Liver (tissue), 9 donors: ENCODE data around the gene CD200R1L. TPM values are rescaled to one million over a fixed set of nuclear protein-coding genes. Genes with fewer than 3 reads are reported as not detected.

Source experiments
- DNase-seq: peaks from one replicate; pipeline ENCODE4 v3.0.0-alpha.2; 2017; ENCODE audit warnings: low spot score
- H3K27ac ChIP-seq, 2 donors: one replicate each; pipeline ENCODE4 v1.7.0; 2013; ENCODE audit warnings: inconsistent platforms in 2 of 2, low read length in 2 of 2, control low read depth in 1 of 2, low read depth in 1 of 2, mild to moderate bottlenecking in 1 of 2
- H3K27me3 ChIP-seq, 4 donors: one replicate each; pipeline versions ENCODE4 v1.6.1 to v1.7.0; 2013; ENCODE audit warnings: low read length in 3 of 4, inconsistent platforms in 1 of 4, mild to moderate bottlenecking in 1 of 4, moderate library complexity in 1 of 4; ENCODE audit not compliant: control insufficient read depth in 4 of 4, insufficient read depth in 4 of 4
- H3K36me3 ChIP-seq, 4 donors: one replicate each; pipeline versions ENCODE4 v1.6.1 to v1.7.0; 2013; ENCODE audit warnings: low read length in 3 of 4, mild to moderate bottlenecking in 3 of 4, low read depth in 1 of 4, moderate library complexity in 1 of 4; ENCODE audit not compliant: control insufficient read depth in 4 of 4, insufficient read depth in 3 of 4
- H3K4me1 ChIP-seq, 4 donors: one replicate each; pipeline versions ENCODE4 v1.6.1 to v1.7.0; 2013; ENCODE audit warnings: low read length in 3 of 4, mild to moderate bottlenecking in 3 of 4, moderate library complexity in 1 of 4; ENCODE audit not compliant: control insufficient read depth in 4 of 4, insufficient read depth in 4 of 4
- H3K4me3 ChIP-seq, 3 donors: one replicate each; pipeline versions ENCODE4 v1.6.1 to v1.7.0; 2013; ENCODE audit warnings: low read length in 3 of 3, control low read depth in 1 of 3, low read depth in 1 of 3, mild to moderate bottlenecking in 1 of 3
- H3K9ac ChIP-seq, 2 donors: one replicate each; pipeline ENCODE4 v1.7.0; 2013; ENCODE audit warnings: low read length in 2 of 2, mild to moderate bottlenecking in 2 of 2, moderate library complexity in 2 of 2, control low read depth in 1 of 2, low read depth in 1 of 2
- H3K9me3 ChIP-seq, 4 donors: one replicate each; pipeline versions ENCODE4 v1.6.1 to v1.7.0; 2013; ENCODE audit warnings: low read length in 3 of 4; ENCODE audit not compliant: control insufficient read depth in 4 of 4
- CTCF ChIP-seq: fragments of 150-350 bp; IDR thresholded peaks from 2 replicates; pipeline ENCODE4 v1.5.1; 2017; ENCODE audit warnings: improper control_type of control experiment, low read depth, low read length; ENCODE audit not compliant: missing input control
- EGR1 ChIP-seq, 2 donors: IDR thresholded peaks; 2 replicates each; pipeline ENCODE4 v1.6.1; 2016 to 2018; ENCODE audit warnings: antibody characterized with exemption in 2 of 2, low read depth in 2 of 2
- HNF4G ChIP-seq: IDR thresholded peaks from 2 replicates; pipeline ENCODE4 v1.6.1; 2016; ENCODE audit warnings: antibody characterized with exemption
- JUND ChIP-seq, 2 donors: IDR thresholded peaks; 2 replicates each; pipeline ENCODE4 v1.6.1; 2016; ENCODE audit warnings: antibody characterized with exemption in 2 of 2
- MAX ChIP-seq: IDR thresholded peaks from 2 replicates; pipeline ENCODE4 v1.6.1; 2016; ENCODE audit warnings: antibody characterized with exemption
- NR2F2 ChIP-seq: IDR thresholded peaks from 2 replicates; pipeline ENCODE4 v1.6.1; 2016; ENCODE audit warnings: antibody characterized with exemption
- RAD21 ChIP-seq, 2 donors: IDR thresholded peaks; 2 replicates each; pipeline ENCODE4 v1.6.1; 2016; ENCODE audit warnings: antibody characterized with exemption in 2 of 2, mild to moderate bottlenecking in 2 of 2
- RXRA ChIP-seq, 2 donors: IDR thresholded peaks; 2 replicates each; pipeline ENCODE4 v1.6.1; 2017 to 2018; ENCODE audit warnings: antibody characterized with exemption in 2 of 2, mild to moderate bottlenecking in 1 of 2
- SP1 ChIP-seq: IDR thresholded peaks from 2 replicates; pipeline ENCODE4 v1.6.1; 2018; ENCODE audit warnings: antibody characterized with exemption, mild to moderate bottlenecking
- YY1 ChIP-seq: IDR thresholded peaks from 2 replicates; pipeline ENCODE4 v1.6.1; 2016; ENCODE audit warnings: antibody characterized with exemption, mild to moderate bottlenecking
- WGBS: extraction: QIAGEN DNeasy Blood & Tissue Kit; methylation state at CpG from one replicate; pipeline ENCODE4 v1.1.7; 2013; 5-methylcytosine and 5-hydroxymethylcytosine counted together
- polyA plus RNA-seq, 2 donors: library from polyadenylated mRNA; stranded (reverse) in 1 of 2; unstranded in 1 of 2; fragments of 200-250 nt in 1 of 2; fragments of >200 nt in 1 of 2; fragmentation: Nextera tagmentation in 1 of 2; extraction: Ambion mirVana in 1 of 2; gene quantifications; one replicate each; pipeline versions ENCODE4 v1.2.1 to v1.2.3, GENCODE V29; 2013 to 2015
- total RNA-seq, 2 donors: library from RNA; depleted of rRNA; stranded (reverse); fragments of >200 nt; gene quantifications; one replicate each; pipeline ENCODE4 v1.2.3, GENCODE V29; 2014
- TF ChIP-seq, protein P1 (sequence below): IDR thresholded peaks from 2 replicates; pipeline ENCODE4 v1.6.1; 2016; ENCODE audit warnings: antibody characterized with exemption
- TF ChIP-seq, protein P2 (sequence below): IDR thresholded peaks from 2 replicates; pipeline ENCODE4 v1.6.1; 2016; ENCODE audit warnings: antibody characterized with exemption, mild to moderate bottlenecking
- donor health status: healthy.
- donor health status: healthy.
- donor health status: healthy.
- donor health status: healthy.
- donor health status: healthy.

Gene CD200R1L
- total and polyA plus RNA-seq, 4 donors = not detected

DNA sequence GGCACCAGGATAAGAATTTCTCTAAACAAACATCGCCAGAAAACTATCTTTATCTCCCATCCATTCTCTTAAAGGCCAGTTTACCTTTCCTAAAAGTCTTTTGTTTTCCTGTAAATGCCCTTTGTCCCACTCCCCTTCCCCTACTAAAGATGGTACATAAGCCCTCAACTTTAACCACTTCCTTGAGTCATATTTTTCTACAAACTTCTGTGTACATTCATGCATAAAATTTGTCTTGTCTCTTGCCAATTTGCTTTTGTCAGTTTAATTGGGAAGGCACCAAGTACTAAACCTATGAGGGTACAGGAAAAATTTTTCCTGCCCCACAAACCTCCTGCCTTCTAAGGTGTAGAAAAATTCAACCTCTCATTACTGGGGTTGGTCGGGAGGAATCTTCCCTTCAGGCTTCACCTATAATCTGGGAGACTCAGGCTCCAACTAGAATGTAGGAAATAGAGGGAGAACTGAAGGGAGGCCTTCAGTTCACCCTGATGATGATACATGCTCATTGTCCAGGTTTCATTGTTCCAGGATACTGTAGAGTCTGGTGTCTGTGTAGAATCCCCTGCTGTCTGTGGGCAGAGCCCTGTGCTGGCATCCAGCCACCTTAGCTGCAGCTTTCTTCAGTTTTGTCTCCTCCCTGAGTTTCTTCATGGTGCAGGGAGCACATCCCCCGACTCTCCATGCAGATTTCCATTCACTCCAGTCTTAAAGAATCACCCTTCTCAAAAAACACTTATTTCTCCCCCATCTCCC lies 53.2 kb downstream of the CD200R1L start:
- no peak overlapping the region for H3K9ac ChIP-seq
- H3K27me3 ChIP-seq = no peaks in the 10 kb centered on the region
- H3K36me3 ChIP-seq = no peaks in the 10 kb centered on the region
- DNase-seq = no peak
- H3K4me3 ChIP-seq = no peak overlapping the region
- no peak overlapping the region for H3K27ac ChIP-seq
- 49% methylated on average over 3 of the region's 3 CpGs for WGBS
- TF ChIP-seq, protein P1, sequence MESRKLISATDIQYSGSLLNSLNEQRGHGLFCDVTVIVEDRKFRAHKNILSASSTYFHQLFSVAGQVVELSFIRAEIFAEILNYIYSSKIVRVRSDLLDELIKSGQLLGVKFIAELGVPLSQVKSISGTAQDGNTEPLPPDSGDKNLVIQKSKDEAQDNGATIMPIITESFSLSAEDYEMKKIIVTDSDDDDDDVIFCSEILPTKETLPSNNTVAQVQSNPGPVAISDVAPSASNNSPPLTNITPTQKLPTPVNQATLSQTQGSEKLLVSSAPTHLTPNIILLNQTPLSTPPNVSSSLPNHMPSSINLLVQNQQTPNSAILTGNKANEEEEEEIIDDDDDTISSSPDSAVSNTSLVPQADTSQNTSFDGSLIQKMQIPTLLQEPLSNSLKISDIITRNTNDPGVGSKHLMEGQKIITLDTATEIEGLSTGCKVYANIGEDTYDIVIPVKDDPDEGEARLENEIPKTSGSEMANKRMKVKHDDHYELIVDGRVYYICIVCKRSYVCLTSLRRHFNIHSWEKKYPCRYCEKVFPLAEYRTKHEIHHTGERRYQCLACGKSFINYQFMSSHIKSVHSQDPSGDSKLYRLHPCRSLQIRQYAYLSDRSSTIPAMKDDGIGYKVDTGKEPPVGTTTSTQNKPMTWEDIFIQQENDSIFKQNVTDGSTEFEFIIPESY = no peak
- no peak for TF ChIP-seq JUND (IDR thresholded peaks at IDR 0.05)
- no peak for TF ChIP-seq CTCF
- no peak for TF ChIP-seq MAX
- TF ChIP-seq HNF4G = no peak
- no peak for TF ChIP-seq NR2F2
- no peak for TF ChIP-seq RXRA (IDR thresholded peaks at IDR 0.05)
- TF ChIP-seq EGR1 (IDR thresholded peaks at IDR 0.05; ENCODE audit: low read depth in 2 of 2) = no peak
- peaks cover 0 to 3% (median 0%) of the 10 kb centered on the region in 4 donors for H3K4me1 ChIP-seq
- H3K9me3 ChIP-seq = no peaks in the 10 kb centered on the region

- WGBS = 80% methylated on average over 2 of the region's 2 CpGs
- Histone ChIP-seq H3K4me3 (no peak overlapping the region), H3K27me3 (no peaks in the 10 kb centered on the region), H3K9me3 (peaks cover 0 to 6% (median 1%) of the 10 kb centered on the region in 4 donors), H3K4me1 (peaks cover 0 to 3% (median 0%) of the 10 kb centered on the region in 4 donors), H3K36me3 (no peaks in the 10 kb centered on the region), H3K27ac (no peak overlapping the region), H3K9ac (no peak overlapping the region)
- no peak for DNase-seq
- TF ChIP-seq MAX (no peak), SP1 (no peak), RAD21 (IDR thresholded peaks at IDR 0.05) (no peak), JUND (IDR thresholded peaks at IDR 0.05) (no peak)
Observed at GRCh38 chr3:112791736-112792135, 54.9 kb downstream of the CD200R1L start.

DNA sequence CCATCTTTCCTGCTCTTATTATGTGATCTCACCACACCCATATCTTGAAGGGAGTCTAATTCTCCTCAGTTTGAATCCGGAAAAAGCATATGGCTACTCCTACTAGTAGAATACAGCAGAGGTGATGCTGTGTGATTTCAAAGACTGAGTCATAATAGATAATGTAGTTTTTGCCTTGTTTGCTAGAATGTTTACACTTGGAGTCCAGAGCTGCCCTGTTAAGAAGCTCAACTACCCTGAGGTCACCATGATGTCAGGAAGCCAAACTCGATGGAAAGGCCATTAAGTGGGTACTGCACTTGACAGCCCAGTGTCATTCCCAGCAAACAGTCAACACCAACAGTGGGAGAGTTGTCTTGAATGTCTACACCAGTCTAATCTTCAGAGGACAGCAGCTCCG lies 56.9 kb downstream of the CD200R1L start:
- H3K4me1 ChIP-seq = peaks cover 0 to 3% (median 0%) of the 10 kb centered on the region in 4 donors
- no peak overlapping the region for H3K4me3 ChIP-seq
- WGBS = 56% methylated on average over 3 of the region's 3 CpGs
- TF ChIP-seq YY1 (no peak), CTCF (no peak), NR2F2 (no peak), RAD21 (IDR thresholded peaks at IDR 0.05) (no peak), MAX (no peak), EGR1 (IDR thresholded peaks at IDR 0.05; ENCODE audit: low read depth in 2 of 2) (no peak)
- TF ChIP-seq, protein P2, sequence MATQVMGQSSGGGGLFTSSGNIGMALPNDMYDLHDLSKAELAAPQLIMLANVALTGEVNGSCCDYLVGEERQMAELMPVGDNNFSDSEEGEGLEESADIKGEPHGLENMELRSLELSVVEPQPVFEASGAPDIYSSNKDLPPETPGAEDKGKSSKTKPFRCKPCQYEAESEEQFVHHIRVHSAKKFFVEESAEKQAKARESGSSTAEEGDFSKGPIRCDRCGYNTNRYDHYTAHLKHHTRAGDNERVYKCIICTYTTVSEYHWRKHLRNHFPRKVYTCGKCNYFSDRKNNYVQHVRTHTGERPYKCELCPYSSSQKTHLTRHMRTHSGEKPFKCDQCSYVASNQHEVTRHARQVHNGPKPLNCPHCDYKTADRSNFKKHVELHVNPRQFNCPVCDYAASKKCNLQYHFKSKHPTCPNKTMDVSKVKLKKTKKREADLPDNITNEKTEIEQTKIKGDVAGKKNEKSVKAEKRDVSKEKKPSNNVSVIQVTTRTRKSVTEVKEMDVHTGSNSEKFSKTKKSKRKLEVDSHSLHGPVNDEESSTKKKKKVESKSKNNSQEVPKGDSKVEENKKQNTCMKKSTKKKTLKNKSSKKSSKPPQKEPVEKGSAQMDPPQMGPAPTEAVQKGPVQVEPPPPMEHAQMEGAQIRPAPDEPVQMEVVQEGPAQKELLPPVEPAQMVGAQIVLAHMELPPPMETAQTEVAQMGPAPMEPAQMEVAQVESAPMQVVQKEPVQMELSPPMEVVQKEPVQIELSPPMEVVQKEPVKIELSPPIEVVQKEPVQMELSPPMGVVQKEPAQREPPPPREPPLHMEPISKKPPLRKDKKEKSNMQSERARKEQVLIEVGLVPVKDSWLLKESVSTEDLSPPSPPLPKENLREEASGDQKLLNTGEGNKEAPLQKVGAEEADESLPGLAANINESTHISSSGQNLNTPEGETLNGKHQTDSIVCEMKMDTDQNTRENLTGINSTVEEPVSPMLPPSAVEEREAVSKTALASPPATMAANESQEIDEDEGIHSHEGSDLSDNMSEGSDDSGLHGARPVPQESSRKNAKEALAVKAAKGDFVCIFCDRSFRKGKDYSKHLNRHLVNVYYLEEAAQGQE = no peak
- TF ChIP-seq, protein P1 = no peak

More for the DNA sequence above, 56.9 kb downstream of the CD200R1L start:
- no peak overlapping the region for H3K27ac ChIP-seq
- no peak overlapping the region for H3K9ac ChIP-seq
- no peaks in the 10 kb centered on the region for H3K36me3 ChIP-seq
- no peaks in the 10 kb centered on the region for H3K27me3 ChIP-seq
- DNase-seq = no peak
- peaks cover 0 to 6% (median 1%) of the 10 kb centered on the region in 4 donors for H3K9me3 ChIP-seq
